ENCODE measurements around the gene GADL1.

GADL1 gene

DNA sequence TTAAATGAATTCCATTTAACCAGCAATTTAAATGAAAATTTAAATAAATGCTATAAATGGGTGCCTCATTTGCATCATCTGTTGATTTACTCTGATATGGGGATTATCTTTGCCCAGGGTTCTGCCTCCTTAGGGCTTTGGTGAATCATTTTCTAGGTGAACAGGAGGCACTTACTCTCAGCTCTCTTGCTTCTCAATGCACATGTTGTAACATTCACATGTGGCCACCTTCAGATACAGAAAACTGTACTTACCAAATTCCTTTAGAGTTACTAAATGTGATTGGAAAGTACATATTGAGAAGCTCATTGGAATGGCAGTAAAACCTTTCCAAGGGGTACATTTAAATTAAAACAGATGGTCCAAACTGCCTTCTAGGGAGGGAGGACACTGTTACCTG, 20.8 kb downstream of the GADL1 start:
- DNase-seq, result no peak

DNA sequence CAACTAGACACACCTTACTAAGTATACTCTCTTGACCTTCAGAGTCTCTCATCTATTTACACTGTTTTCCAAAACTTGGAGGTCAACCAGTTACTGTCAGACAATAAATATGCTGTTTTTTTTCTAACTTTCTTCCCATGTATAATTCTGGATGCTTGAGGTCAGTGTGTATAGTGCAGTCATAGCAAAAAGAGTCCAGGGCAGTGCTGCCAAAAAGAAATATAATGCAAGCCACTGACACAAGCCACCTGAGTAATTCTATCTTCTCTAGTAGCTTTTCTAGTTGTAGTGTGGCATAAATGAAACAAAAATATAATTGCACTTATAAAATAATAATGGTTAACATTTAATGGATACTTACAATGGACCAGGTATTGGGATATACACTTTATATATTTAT, 21.6 kb downstream of the GADL1 start:
- DNase-seq, result no peak

DNA sequence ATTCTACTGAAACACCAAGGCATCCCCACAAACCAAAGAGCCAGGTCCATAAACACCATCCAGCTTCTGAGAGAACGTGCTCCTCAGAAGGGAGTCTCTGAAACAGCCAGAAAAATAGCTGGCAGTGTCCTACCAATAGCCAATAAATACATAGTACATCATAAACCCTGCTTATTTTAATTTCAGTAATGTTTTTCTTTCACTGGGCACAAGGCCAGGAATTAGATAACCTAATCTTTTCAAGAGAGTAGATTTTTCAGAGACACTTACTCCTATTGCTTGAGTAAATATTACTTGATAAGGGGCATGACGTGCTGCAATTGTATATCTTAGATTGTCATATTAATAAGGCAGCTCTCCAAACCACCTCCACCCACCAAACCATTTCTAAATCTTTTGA, 22.7 kb downstream of the GADL1 start:
- DNase-seq, result no peak

DNA sequence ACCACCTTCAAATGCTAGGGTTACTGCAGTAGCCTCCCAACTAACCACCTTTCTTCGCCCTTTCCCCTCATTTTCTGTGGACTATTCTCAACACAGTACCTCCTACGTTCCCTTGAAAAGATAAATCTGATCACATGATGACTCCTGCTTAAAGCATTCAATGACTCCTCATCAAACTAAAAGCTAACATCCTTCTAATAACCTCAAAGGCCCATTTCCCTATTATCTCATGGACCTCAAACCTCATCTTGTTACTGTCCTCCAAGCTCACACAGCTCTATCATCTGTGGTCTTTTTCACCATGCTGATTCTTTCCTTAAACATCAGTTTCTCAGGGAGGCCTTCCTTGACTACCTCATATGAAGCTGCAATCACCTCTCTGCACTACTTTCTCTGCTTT, 29.6 kb downstream of the GADL1 start:
- DNase-seq, result no peak

DNA sequence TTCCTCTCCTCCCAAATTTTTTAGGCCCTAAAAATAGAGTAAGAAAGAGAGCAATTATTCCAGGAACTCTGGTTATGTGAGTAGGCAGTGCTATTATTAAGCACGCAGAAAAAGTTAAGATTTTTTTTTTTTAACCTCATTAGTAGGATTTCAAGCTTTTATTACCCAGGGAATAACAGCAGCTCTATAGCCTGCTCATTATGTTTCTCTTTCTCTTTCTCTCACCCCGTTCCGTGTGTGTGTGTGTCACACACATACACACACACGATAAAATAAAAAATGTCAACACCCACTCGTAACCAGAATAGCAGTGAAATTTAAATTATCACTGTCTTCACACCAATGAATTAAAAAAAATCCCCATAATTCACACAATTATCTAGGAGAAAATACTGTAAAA, 30.3 kb downstream of the GADL1 start:
- DNase-seq, result no peak

DNA sequence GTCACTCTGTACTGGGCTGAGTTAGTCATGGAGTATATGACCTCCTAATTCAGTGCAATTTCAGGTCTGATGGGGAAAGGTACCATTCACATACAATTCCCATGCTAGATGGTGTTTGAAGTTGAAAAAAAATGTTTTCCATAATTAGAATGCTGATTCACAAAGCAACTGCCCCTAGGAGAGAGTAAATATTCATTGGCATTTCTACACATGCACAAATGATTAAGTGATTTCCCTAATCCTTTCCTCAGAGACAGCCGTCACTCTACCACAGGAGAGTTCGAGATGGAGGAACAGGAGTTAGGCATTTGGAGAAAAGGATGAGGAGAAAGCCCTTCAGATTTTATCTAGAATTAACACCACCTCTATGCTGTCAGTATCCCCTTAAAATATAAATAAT, 32.5 kb downstream of the GADL1 start:
- DNase-seq, result no peak

DNA sequence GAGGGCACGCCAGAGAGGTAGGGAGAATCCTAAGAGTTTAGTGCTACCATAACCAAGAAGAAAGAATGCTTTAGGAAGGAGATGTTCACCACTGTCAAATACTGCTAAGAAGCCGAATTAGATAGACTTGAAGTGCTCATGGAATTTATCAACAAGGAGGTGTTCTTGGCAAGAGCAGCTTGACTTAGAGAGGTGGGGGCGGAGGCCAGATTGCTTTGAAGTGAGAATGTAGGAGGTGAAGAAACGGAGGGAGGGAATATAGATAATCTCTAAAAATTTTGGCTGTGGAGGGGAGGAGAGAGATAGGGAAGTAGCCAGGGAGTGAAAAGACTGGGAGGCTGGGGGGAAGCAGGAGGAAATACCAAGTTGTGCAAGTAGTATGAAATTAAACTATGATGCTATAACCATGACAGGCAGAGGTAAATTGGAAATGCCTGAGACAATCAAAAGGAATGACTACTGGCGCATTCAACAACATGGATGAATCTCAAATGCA, 35.5 kb downstream of the GADL1 start:
- no peak for DNase-seq

DNA sequence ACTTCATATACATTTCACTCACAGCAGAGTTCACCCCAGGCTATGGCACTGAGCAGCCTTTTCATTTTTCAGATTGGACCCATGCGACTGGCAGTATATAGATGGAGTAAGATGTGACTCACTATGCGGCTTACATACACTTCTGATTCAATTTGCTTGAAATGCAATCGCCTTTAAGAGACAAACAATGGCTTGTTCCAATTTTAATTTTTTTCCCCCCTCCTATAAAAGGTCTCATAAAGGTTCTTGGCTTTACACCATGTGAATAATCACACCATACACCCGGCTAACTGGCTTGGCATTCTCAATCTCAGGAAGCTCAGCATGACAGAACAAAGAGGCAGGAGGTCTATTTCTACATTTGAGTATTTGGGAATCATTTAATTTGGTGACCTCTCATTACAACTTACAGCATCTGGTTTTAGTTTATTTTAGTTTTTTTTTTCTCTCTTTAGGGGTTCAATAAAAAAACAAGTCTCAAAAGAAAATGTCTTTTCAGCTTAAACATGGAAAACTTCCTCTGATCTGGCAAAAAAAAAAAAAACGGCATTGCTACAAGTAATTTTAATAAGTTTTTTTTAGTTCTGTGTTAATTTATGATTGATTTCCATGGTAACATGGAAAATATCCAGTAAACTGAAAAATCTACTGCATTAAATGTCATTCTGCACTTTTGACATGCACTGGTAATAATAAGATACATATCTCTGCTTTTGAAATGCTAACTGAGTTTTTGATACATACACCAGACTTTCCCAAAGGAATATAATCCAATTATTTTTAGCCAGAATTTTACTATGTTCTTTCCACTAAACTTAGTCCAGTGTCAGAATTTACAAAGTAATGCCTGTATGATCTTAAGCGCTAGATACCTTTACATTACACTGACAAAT, 38.8 kb downstream of the GADL1 start:
- no peak for DNase-seq

DNA sequence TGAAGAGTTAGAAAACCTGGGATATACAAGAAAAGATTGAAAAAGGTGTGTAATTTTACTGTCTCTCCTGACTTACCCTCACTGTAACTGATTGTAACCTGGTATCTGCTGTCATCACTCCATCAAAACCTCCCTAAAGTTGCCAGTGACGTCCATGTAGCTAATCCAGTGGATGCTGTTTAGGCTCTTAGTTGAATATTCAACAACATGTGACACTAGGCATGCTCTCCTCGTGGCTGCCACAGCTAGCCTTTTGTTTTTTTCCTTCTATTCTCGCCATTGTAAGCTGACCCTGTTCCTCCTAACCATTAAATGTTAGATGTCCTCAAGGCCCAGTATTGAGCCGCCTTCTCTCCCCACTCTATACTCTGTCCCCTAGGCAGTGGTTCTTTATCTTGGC, 41.6 kb downstream of the GADL1 start:
- DNase-seq, result no peak

DNA sequence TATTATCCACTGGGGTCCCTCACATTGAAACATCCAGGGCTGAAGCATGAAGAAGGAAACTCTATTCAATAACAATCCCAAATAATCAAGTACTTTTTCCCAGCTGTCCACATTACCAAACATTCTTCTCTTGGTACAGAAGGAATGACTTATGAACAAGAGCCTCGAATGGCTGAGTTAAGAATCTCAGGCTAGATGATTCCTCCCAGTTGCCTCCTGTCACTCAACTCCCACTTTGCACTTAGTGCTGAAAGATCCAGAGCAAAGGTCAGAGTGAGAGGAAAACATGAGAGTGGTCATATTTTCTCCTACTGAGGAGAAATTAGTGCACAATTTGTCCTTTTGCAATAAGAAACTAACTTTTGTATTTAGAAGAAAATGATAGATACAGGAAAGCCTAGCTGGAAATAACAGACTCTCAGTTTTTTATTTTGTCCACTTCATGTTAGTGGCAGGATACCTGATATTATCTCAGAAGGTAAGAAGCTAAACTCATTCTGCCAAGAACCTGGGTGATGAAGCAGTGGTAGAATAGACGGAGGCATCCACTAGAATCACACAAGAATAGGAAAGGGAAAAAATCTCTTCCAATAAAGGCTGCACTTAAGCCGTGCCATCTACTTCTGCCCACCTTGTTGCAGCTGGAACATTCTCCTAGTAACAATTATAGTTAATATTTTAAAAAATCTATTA, 46.2 kb downstream of the GADL1 start:
- no peak for DNase-seq

DNA sequence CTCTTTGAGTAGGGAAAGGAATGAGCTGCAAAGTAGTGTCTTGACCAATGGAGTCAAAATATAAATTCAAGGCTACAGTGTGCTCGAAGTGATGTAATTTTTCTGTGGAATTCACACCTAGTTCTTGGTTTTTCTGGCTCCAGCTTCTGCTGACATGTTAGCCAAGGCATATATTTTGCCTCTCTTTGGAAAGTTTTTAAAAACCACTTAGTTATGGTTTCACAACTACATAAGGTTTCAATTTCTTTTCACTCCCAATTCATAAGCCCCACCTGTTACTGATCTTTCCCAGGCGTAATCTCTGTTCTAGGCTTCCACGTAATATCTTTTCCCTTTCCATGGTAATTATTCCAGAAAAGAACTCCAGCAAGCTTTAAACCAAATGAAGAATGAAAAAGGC, 46.9 kb downstream of the GADL1 start:
- no peak for DNase-seq

DNA sequence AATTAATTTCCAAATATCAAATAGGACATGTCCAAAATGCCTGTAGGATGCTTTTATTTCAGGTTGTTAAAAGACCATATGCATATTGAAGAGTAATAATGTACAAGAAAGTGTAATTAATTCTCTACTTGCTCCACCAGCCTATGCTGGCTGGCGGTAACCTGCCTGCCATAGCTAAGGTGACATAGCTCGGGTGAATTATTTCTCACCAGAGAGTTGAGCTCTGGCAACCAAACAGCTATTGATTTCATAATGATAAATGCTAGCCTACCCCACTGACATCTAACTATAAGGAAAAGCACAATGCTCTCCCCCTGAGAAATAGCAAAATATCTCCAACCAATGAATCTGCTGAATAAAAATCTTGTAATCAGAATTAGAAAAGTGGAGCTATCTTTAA, 48.9 kb downstream of the GADL1 start:
- no peak for DNase-seq

DNA sequence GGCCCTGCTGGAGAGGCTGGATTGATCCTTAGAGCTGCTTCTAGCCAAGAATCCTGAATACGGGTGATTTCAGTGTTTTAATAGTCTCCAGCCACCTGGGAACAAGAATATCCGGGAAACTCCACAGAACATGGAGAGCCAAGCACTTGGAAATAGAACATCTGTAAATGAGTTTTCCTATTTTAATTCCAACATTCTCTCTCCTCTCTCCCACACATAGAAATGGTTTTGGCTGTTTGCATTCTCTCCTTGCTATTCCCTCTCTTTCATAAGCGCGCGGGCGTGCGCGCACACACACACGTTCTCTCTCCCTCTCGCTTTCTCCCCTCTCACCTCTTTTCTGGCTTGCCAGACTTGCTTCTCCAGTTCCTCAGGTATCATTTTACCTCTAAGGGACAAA, 50.6 kb downstream of the GADL1 start:
- no peak for DNase-seq

DNA sequence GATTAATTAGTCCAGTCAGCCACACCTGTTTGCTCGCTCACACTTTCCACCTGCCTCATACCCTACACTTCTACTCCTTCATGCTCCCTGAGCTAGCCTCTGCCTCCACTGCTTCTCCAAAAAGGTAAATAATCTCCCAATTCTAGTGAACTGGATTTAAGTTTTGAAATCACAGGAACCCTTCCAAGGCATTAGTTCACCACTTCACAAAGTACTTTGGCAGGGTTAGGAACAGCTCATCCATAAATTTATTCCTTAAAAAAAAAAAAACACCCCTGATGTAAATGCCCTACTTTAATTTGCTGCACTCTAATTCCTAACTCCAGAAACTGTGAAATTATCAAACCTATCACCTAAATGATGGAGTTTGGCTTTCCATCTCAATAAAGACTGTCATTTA, 58.3 kb downstream of the GADL1 start:
- DNase-seq, result no peak

DNA sequence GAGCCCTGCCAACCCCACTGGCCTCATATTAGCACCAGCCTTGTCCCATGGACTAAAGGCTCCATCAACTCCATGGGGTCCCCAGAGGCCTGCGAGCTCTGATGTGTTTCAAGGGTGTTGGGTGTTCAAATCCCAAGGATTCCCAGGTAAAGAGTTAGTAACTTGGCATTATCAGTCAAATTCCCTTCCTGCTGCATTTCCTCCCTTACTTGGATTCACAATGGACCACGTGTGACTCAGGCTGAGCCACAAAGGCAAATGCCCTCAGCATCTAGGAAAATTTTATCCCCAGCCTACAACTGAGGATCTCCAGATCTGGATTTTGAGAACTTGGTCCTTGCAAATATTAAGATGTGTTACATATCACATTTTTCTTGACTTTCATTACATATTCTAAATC, 58.8 kb downstream of the GADL1 start:
- no peak for DNase-seq

DNA sequence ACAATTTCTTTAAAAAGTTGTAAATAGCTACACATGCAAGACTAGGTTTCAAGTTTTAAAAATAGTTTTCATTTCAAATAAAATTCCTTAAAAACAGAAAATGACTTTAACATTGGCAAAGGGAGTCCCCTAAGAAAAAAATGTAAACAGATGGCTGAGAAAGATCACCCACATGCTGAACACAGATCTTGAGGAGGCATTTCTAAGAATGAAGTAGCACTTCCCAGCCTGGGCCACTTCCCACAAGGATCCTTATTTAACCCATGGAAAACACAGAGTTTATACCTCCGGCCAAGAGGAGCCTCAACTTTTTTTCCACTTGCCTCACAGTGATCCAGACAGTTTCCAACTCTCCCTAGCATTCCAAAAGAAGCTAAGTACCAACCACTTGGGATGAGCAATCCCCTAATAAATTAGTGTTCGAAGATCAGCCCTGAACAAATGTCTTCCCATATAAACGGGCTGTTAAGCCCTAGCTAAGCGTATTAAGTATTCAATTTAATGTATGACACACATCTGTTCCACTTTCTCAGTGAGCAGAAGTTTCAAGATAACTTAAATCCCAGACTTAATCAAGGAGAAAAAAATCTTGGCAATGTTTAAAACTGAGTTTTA, 61.4 kb downstream of the GADL1 start:
- DNase-seq, result no peak

DNA sequence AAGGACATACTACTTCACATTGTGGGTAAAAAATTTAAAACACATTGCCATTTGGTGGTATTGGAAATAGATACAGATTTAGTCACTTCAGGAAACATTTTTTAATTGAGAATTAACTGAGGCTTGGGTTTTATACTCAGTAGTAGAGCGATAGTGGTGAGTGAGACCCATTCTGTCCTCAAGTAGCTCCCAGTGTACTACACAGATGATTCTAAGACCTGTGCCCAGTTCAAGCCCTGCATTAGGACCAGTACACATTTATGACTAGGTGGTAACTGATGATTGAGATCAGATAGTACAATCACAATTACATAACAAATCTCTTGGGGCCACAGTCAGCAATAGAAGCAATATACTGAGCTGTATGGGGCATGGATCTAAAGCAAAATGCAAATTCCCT, 67.4 kb downstream of the GADL1 start:
- DNase-seq, result no peak

DNA sequence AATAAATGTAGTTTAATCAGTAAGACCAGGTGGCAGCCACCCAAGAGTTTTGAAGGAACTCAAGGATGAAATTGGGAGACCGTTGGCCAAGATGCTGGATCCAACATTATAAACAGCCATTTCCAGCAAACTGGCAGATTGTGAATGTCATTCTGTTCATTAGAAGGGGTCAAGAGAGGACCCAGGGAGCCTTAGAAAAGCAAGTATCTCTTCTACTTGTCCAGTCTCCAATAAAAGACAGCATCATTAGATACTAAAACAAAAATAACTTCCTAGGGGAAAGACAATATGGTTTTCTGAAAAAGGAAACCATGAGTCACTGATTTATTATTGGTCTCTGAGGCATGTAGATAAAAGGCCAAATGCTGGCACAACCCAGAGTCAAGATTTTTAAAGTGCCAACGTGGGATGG, 67.9 kb downstream of the GADL1 start:
- no peak for DNase-seq

DNA sequence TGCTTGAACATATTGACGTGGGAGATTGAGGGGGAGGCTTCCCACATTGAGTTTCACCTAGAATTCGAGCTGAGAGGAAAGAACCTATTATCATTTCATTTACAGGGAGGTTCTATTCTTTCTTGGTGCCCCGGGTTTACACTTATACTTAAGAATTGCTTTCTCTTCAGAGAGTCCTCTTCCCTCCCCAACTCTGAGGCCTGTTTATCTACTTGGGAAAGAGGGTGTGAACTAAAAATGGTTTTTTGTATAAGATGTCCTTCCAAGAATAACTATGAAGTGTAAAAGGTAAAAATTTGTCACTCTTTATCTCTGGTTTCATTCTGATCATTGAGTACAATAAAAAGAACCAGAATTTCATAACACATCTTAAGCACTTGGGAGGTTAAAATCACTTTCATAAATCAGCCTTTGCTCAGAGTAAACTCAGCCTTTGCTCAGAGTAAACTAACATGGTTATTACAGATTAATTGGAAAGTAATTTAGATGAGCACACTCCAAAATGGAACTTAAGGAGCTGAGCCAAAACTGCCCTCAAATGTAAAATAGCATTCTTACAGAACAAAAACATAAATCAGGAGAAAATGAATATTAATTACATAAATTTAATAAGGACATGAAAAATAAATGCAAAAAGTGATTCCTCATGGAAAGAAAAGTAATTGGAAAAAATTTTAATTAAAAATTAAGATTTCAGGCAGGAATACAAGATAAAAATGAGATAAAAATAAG, 75.2 kb downstream of the GADL1 start:
- no peak for DNase-seq

DNA sequence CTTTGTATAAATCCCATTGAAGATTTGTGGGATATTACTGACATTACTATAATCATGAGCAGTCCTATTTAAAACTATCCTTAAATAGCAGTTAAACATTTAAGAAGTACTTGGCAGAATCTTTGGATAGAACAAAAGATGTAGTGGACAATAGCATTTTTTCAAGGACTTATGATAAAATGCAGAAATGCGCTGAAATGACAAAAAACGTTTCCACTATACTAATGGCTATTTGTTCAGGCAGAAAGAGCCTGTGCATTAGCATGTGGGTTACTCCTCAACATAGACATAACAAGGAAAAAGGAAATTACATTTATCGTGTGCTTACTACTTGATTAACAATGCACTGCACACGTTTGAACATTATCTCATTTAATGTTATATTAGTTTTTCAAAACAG, 80.7 kb downstream of the GADL1 start:
- DNase-seq, result no peak

DNA sequence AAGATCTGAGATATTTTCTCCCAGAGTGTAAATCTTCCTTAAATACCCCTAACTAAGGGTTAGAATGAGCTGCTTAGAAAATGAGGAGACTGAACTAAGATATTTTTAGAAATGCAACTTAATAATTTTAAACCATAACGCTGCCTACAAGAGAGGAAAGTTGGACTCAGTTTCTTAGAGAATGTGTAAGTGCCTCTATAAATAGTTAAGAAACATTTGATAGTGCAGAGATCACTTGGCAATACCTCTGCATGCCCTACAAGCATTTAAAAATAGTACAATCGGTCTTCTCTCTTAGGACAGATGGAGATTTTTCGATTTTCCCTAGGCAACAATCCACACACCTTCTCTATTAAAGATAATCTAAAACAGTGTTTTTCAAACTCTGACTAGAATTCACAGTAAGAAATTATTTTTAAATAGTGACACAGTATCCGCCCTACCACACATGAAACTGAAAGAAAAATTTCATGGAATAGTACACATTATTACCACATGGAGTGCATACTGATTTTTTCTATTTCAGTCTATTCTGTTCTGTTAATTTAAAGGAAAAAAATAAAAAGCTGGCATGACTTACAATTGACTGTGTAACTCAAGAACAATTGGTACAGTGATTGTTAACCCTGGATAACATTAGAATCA, 83.2 kb downstream of the GADL1 start:
- DNase-seq, result no peak

DNA sequence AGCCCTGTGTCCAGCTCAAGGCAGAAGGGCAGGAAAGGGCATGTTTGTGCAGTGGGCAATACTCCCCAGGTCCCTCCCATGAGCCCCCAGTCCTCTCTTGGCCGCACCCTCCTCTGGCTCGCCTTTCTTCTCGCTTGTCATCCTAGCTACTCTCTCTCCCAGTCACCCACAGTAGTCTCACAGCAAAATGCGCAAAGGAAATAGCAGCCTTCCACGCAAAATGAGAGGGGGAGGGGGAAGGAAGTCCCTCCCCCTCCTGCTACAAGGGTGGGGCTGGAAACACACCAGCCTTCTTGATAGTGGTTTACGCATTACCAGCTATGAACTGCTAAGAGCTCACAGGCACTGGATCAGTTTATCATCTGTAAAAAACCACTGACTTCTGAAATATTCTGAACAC, 83.8 kb downstream of the GADL1 start:
- DNase-seq, result no peak

DNA sequence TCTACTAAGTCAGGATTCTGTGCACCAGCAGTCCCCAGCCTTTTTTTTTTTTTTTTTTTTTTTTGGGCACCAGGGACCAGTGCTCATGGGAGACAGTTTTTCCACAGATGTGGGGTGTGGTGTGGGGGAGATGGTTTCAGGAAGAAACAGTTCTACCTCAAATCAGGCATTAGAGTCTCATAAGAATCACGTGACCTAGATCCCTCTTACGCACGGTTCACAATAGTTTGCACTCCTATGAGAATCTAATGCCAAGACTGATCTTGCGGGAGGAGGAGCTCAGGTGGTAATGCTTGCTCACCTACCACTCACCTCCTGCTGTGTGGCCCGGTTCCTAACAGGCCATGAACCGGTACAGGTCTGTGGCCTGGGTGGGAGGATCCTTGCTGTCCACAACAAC, 88.8 kb downstream of the GADL1 start:
- no peak for DNase-seq
